HEK293 (cell line): ENCODE results near the gene SYTL1.
A peak's percentile ranks its signal among the peaks of the same experiment; 100 is the strongest.

Experiments
- CTCF ChIA-PET: fragments of 350-600 bp; formaldehyde crosslinking; extraction: SDS; loops from one replicate; lab custom pipeline; 2021; ENCODE audit warnings: antibody characterized with exemption; lab: Yijun Ruan, JAX
- POLR2A ChIA-PET: fragments of 300-600 bp; formaldehyde crosslinking; extraction: SDS; loops from one replicate; lab custom pipeline; 2020; ENCODE audit warnings: antibody characterized with exemption, inconsistent platforms; lab: Yijun Ruan, JAX
- H3K27ac ChIP-seq: fragments of 200-500 bp; sonication (Bioruptor generic); 2 replicates; pipeline ENCODE4 v1.5.1; 2014; ENCODE audit warnings: low read depth, low read length, control low read depth, inconsistent platforms; ENCODE audit errors: extremely low read depth
- H3K36me3 ChIP-seq, 2 experiments: fragments of 200-500 bp in 1 of 2; sonication (Bioruptor generic) in 1 of 2; 1 replicate in 1 of 2; 2 replicates in 1 of 2; pipeline ENCODE4 v1.5.1; 2014 to 2017; ENCODE audit warnings: inconsistent platforms in 2 of 2, low read length in 2 of 2; ENCODE audit not compliant: control insufficient read depth in 2 of 2, insufficient read depth in 1 of 2
- H3K4me1 ChIP-seq: fragments of 200-500 bp; sonication (Bioruptor generic); 2 replicates; pipeline ENCODE4 v1.5.1; 2014; ENCODE audit warnings: mild to moderate bottlenecking, low read length, inconsistent platforms; ENCODE audit not compliant: control insufficient read depth, insufficient read depth
- H3K4me3 ChIP-seq: 2 replicates; pipeline ENCODE4 v1.5.1; 2011; ENCODE audit warnings: low read depth, mild to moderate bottlenecking, control low read depth, low read length, moderate library complexity
- H3K9me3 ChIP-seq: fragments of 200-500 bp; sonication (Bioruptor generic); 2 replicates; pipeline ENCODE4 v1.5.1; 2014; ENCODE audit warnings: low read depth, low read length, inconsistent platforms; ENCODE audit not compliant: control insufficient read depth, insufficient read depth
- EGR2 ChIP-seq: fragments of 450-650 bp; formaldehyde crosslinking; IDR thresholded peaks from 2 replicates; pipeline ENCODE4 v1.5.1; 2016; ENCODE audit warnings: low read depth, missing biosample characterization, missing genetic modification characterization
- PBX3 ChIP-seq: sonication (generic); formaldehyde crosslinking; IDR thresholded peaks from 2 replicates; pipeline ENCODE4 v1.8.1; 2022; ENCODE audit warnings: mild to moderate bottlenecking, moderate library complexity, missing genetic modification reagents
- PRDM2 ChIP-seq: fragments of 450-650 bp; formaldehyde crosslinking; IDR thresholded peaks from 2 replicates; pipeline ENCODE4 v1.5.1; 2016; ENCODE audit warnings: missing biosample characterization, missing genetic modification characterization, borderline replicate concordance
- PRDM6 ChIP-seq: fragments of 450-650 bp; formaldehyde crosslinking; IDR thresholded peaks from 2 replicates; pipeline ENCODE4 v1.5.1; 2017; ENCODE audit warnings: missing biosample characterization, missing genetic modification characterization
- RBAK ChIP-seq: fragments of 450-650 bp; formaldehyde crosslinking; IDR thresholded peaks from 2 replicates; pipeline ENCODE4 v1.5.1; 2016; ENCODE audit warnings: missing biosample characterization, missing genetic modification characterization
- REPIN1 ChIP-seq: fragments of 450-650 bp; formaldehyde crosslinking; IDR thresholded peaks from 2 replicates; pipeline ENCODE4 v1.5.1; 2017; ENCODE audit warnings: missing biosample characterization, missing genetic modification characterization, low read depth
- REST ChIP-seq: fragments of 450-650 bp; formaldehyde crosslinking; IDR thresholded peaks from 2 replicates; pipeline ENCODE4 v1.5.1; 2016; ENCODE audit warnings: missing biosample characterization, missing genetic modification characterization
- TSHZ1 ChIP-seq: fragments of 450-650 bp; formaldehyde crosslinking; IDR thresholded peaks from 2 replicates; pipeline ENCODE4 v1.5.1; 2016; ENCODE audit warnings: missing biosample characterization, missing genetic modification characterization, borderline replicate concordance
- YY1 ChIP-seq: fragments of 450-650 bp; formaldehyde crosslinking; IDR thresholded peaks from 2 replicates; pipeline ENCODE4 v1.5.1; 2018; ENCODE audit warnings: missing biosample characterization, missing genetic modification characterization
- ZBTB1 ChIP-seq: fragments of 450-650 bp; formaldehyde crosslinking; IDR thresholded peaks from 2 replicates; pipeline ENCODE4 v1.5.1; 2016; ENCODE audit warnings: missing biosample characterization, missing genetic modification characterization
- ZFP37 ChIP-seq: fragments of 450-650 bp; formaldehyde crosslinking; IDR thresholded peaks from 2 replicates; pipeline ENCODE4 v1.5.1; 2016; ENCODE audit warnings: missing biosample characterization, missing genetic modification characterization
- ZFP69B ChIP-seq: fragments of 450-650 bp; formaldehyde crosslinking; IDR thresholded peaks from 2 replicates; pipeline ENCODE4 v1.5.1; 2016; ENCODE audit warnings: missing biosample characterization, missing genetic modification characterization
- ZNF112 ChIP-seq: fragments of 450-650 bp; formaldehyde crosslinking; IDR thresholded peaks from 2 replicates; pipeline ENCODE4 v1.5.0; 2017; ENCODE audit warnings: missing biosample characterization, missing genetic modification characterization
- ZNF169 ChIP-seq: fragments of 450-650 bp; formaldehyde crosslinking; IDR thresholded peaks from 2 replicates; pipeline ENCODE4 v1.5.1; 2016; ENCODE audit warnings: missing biosample characterization, missing genetic modification characterization
- ZNF184 ChIP-seq: fragments of 450-650 bp; IDR thresholded peaks from 2 replicates; pipeline ENCODE4 v1.5.1; 2018; ENCODE audit warnings: missing biosample characterization, mild to moderate bottlenecking, missing genetic modification characterization
- ZNF248 ChIP-seq: fragments of 450-650 bp; formaldehyde crosslinking; IDR thresholded peaks from 2 replicates; pipeline ENCODE4 v1.5.1; 2017; ENCODE audit warnings: missing biosample characterization, missing genetic modification characterization
- ZNF324 ChIP-seq: fragments of 450-650 bp; formaldehyde crosslinking; IDR thresholded peaks from 2 replicates; pipeline ENCODE4 v1.5.1; 2016; ENCODE audit warnings: missing biosample characterization, missing genetic modification characterization
- ZNF350 ChIP-seq: fragments of 450-650 bp; formaldehyde crosslinking; IDR thresholded peaks from 2 replicates; pipeline ENCODE4 v1.5.0; 2017; ENCODE audit warnings: missing biosample characterization, mild to moderate bottlenecking, missing genetic modification characterization
- ZNF664 ChIP-seq: fragments of 450-650 bp; formaldehyde crosslinking; IDR thresholded peaks from 2 replicates; pipeline ENCODE4 v1.5.1; 2016; ENCODE audit warnings: missing biosample characterization, missing genetic modification characterization
- ZNF677 ChIP-seq: fragments of 450-650 bp; IDR thresholded peaks from 2 replicates; pipeline ENCODE4 v1.5.0; 2018; ENCODE audit warnings: missing biosample characterization, mild to moderate bottlenecking, missing genetic modification characterization, moderate library complexity
- ZXDB ChIP-seq: fragments of 450-650 bp; formaldehyde crosslinking; IDR thresholded peaks from 2 replicates; pipeline ENCODE4 v1.5.1; 2016; ENCODE audit warnings: missing biosample characterization, missing genetic modification characterization

Gene SYTL1

GRCh38 chr1:27341525-27342252 lies at the start of gene SYTL1:
SYTL1 (plus strand) TSS chr1:27342022; CDS start chr1:27345335, 3,313 bp downstream.
- Histone ChIP-seq H3K27ac (no peak within 1 kb of the TSS; the same call in 1 of the 2 replicates), H3K4me3 (peak within 1 kb of the TSS; percentile 43), H3K4me1 (peaks cover 3% of the 10 kb centered on the region; the same call in 1 of the 2 replicates), H3K36me3 (peaks cover 0 to 10% of the 10 kb centered on the region in 2 experiments; a peak in 1 of 3 replicates), H3K9me3 (no peaks in the 10 kb centered on the region)
- ChIA-PET POLR2A (interaction anchor here (2.2 kb wide), 1 partner anchor 24 kb away, joined by 8 read pairs; no protein-coding TSS in a partner anchor), CTCF (interaction anchor here (1.4 to 4.6 kb wide), 4 partner anchors 9 to 54 kb away, joined by 3 to 27 read pairs (median 13); no protein-coding TSS in a partner anchor)
- TF ChIP-seq PBX3 (no peak), ZNF350 (no peak), ZNF664 (no peak), ZNF112 (tag by site-specific recombination) (no peak), REPIN1 (tag by site-specific recombination) (no peak), ZXDB (tag by site-specific recombination) (peak; percentile 63), TSHZ1 (tag by site-specific recombination) (no peak), RBAK (tag by site-specific recombination) (no peak), EGR2 (peak; percentile 95), ZNF169 (tag by site-specific recombination) (no peak), ZNF184 (tag by site-specific recombination) (peak; percentile 46; the same call in 1 of the 2 replicates), ZBTB1 (tag by site-specific recombination) (no peak), ZNF677 (tag by site-specific recombination) (no peak), YY1 (no peak; the same call in 1 of the 2 replicates), PRDM2 (tag by site-specific recombination) (no peak), ZNF324 (tag by site-specific recombination) (peak; percentile 57; the same call in 1 of the 2 replicates), ZNF248 (tag by site-specific recombination) (no peak), REST (tag by site-specific recombination) (no peak), ZFP69B (tag by site-specific recombination) (peak; percentile 65; the same call in 1 of the 2 replicates), PRDM6 (tag by site-specific recombination) (no peak), ZFP37 (tag by site-specific recombination) (peak; percentile 44; the same call in 1 of the 2 replicates)
